Measurements from ENCODE around the gene GANAB. TPM values are rescaled to one million over a fixed set of nuclear protein-coding genes. Genes with fewer than 3 reads are reported as not detected.

GANAB gene
- total and polyA plus RNA-seq, 2 of the 13 experiments (the other 11 are each of a cell fraction or from before 2014, with no cell fraction given), result 99.5 to 234 TPM

GRCh38 chr11:62689421-62690183 is 43.2 kb upstream of the GANAB start, which contains the start of gene LRRN4CL (continued):
- no peak for TF ChIP-seq SRSF4 (IDR thresholded peaks at IDR 0.05; ENCODE audit: low read depth, low read length, poor library complexity, severe bottlenecking)

DNA sequence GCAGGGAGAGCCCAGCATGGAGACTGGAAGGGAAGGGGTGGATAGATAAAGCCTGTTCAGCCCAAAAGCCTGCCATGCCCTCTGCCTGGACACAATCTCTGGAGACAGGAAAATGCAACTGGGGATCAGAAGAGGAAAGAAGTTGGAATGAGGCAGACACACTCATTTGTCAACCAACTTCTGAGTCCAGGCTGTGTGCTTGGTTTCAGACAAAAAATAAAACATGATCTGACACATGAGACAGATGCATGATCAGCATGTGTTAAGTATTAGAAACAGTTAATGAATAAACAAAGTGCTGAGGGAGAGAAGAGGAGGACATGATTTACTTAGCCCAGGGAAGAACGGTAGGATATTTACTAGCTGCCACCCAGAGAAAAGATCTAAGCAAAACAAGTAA is 42.1 kb upstream of the GANAB start:
- TF ChIP-seq POLR2AphosphoS5 (IDR thresholded peaks at IDR 0.05; ENCODE audit: low read depth, low read length) (no peak), JDP2 (CRISPR knock-in tag; IDR thresholded peaks at IDR 0.05; ENCODE audit: borderline replicate concordance) (no peak), ATRX (CRISPR knock-in tag; IDR thresholded peaks at IDR 0.05; ENCODE audit: borderline replicate concordance) (no peak), MED13 (CRISPR knock-in tag; IDR thresholded peaks at IDR 0.05) (no peak), XRCC5 (optimal IDR thresholded peaks at IDR 0.05; ENCODE audit: low read length) (no peak), IRF1 (CRISPR knock-in tag; IDR thresholded peaks at IDR 0.05; ENCODE audit: low read depth) (no peak), U2AF1 (optimal IDR thresholded peaks at IDR 0.05; ENCODE audit: low read depth, low read length) (no peak), ELF3 (CRISPR knock-in tag; IDR thresholded peaks at IDR 0.05) (no peak), TOE1 (CRISPR knock-in tag; IDR thresholded peaks at IDR 0.05) (no peak), HOXA5 (CRISPR knock-in tag; IDR thresholded peaks at IDR 0.05) (no peak), KDM4B (CRISPR knock-in tag; IDR thresholded peaks at IDR 0.05) (no peak), JUND (CRISPR knock-in tag; IDR thresholded peaks at IDR 0.05) (no peak), HNF4G (IDR thresholded peaks at IDR 0.05; ENCODE audit: borderline replicate concordance, low read depth, low read length) (no peak), HNF4G (CRISPR knock-in tag; IDR thresholded peaks at IDR 0.05; ENCODE audit: borderline replicate concordance, low read depth) (no peak), NPAS2 (CRISPR knock-in tag; IDR thresholded peaks at IDR 0.05; ENCODE audit: borderline replicate concordance) (no peak)
- TF ChIP-seq, protein P1, sequence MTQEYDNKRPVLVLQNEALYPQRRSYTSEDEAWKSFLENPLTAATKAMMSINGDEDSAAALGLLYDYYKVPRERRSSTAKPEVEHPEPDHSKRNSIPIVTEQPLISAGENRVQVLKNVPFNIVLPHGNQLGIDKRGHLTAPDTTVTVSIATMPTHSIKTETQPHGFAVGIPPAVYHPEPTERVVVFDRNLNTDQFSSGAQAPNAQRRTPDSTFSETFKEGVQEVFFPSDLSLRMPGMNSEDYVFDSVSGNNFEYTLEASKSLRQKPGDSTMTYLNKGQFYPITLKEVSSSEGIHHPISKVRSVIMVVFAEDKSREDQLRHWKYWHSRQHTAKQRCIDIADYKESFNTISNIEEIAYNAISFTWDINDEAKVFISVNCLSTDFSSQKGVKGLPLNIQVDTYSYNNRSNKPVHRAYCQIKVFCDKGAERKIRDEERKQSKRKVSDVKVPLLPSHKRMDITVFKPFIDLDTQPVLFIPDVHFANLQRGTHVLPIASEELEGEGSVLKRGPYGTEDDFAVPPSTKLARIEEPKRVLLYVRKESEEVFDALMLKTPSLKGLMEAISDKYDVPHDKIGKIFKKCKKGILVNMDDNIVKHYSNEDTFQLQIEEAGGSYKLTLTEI (CRISPR knock-in tag; conservative IDR thresholded peaks at IDR 0.05), result no peak
- Histone ChIP-seq H3K9me3 (ENCODE audit: low read length) (no peaks in the 10 kb centered on the region), H3K4me1 (ENCODE audit: insufficient read depth, low read length) (no peaks in the 10 kb centered on the region), H4K20me1 (ENCODE audit: insufficient read depth, low read length) (no peaks in the 10 kb centered on the region), H3K4me2 (ENCODE audit: low read depth, low read length) (no peak overlapping the region), H3K4me3 (replicated peaks in 1 of 3; ENCODE audit: insufficient read depth in 1 of 3, low read depth in 2 of 3, low read length in 3 of 3) (no peak overlapping the region), H3K27ac (ENCODE audit: extremely low read length, insufficient read depth, low read length) (no peak overlapping the region), H3K79me2 (ENCODE audit: insufficient read depth, low read length) (no peaks in the 10 kb centered on the region), H3K9ac (ENCODE audit: insufficient read depth, low read depth, low read length) (no peak overlapping the region), H3K36me3 (replicated peaks in 1 of 2; ENCODE audit: control insufficient read depth in 1 of 2, insufficient read depth in 2 of 2, low read length in 2 of 2) (peaks cover 15 to 34% of the 10 kb centered on the region in 2 experiments), H2AFZ (ENCODE audit: low read length) (no peak overlapping the region), H3K27me3 (ENCODE audit: control insufficient read depth in 1 of 2, insufficient read depth in 2 of 2, low read length in 2 of 2) (no peaks in the 10 kb centered on the region)
- in situ Hi-C loops (cut with HindIII; ENCODE audit: extremely low pct_ligation_motif_present, low pct_unique_long_range_greater_than_20kb) (no loop called here), intact Hi-C loops (cut with micrococcal nuclease; ENCODE audit: unreplicated experiment) (no loop called here)
- ATAC-seq, result no peak
- FAIRE-seq, result no peak
- 21% methylated on average over 1 of the region's 1 CpG for WGBS (ENCODE audit: low lambda C conversion rate)
- POLR2A ChIA-PET, result interaction anchor here (1.3 kb wide), 1 partner anchor 97 kb away, joined by 6 read pairs; the partner anchor contains the start of gene TUT1
- no TSS peak for BruUV-seq (replicated peaks)
- CTCF ChIA-PET (ENCODE audit: low intra/inter-chr PET ratio, low total read pairs), result no interaction called here
- DNase-seq (ENCODE audit: low spot score), result no peak
